ENCODE results near the gene TARP.
"Not testable (repeated sequence)": the region's sequence is repeated elsewhere in the genome, so short reads cannot be mapped to it uniquely, and the experiment has no call there.

DNA sequence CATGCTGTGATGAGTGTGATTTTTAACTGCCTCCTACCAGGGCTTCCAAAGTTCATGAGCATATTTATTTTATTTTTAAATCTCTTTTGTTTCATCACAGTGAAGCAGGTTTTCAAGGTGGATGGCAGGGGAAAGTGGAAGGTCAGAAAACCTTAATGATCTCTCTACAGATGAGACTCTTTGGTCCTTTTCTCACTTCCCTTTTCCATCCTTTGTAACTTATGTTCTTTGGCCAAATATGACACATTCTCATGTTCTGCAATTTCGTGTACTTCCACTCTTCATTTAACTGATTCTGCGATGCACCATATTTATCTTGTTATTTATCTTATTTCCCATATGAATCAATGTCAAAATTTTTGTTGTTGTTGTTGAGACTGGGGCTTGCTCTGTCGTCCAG lies 23.6 kb downstream of the TARP start:
- not testable (repeated sequence) for TF ChIP-seq CTCF (IDR thresholded peaks at IDR 0.05); RFX5 (IDR thresholded peaks at IDR 0.05; ENCODE audit: low read length); POLR2AphosphoS5 (IDR thresholded peaks at IDR 0.05; ENCODE audit: low read depth, low read length); EZH2phosphoT487 (IDR thresholded peaks at IDR 0.05; ENCODE audit: borderline replicate concordance, low read depth); MAX (IDR thresholded peaks at IDR 0.05; ENCODE audit: low read depth)
